ENCODE data around the gene NRXN3.

GRCh38 chr14:79516009-79516408 is 1345.8 kb downstream of the NRXN3 start:
- TF ChIP-seq EP300 (conservative IDR thresholded peaks at IDR 0.05; ENCODE audit: poor library complexity, severe bottlenecking) = no peak
- TF ChIP-seq, protein P1, sequence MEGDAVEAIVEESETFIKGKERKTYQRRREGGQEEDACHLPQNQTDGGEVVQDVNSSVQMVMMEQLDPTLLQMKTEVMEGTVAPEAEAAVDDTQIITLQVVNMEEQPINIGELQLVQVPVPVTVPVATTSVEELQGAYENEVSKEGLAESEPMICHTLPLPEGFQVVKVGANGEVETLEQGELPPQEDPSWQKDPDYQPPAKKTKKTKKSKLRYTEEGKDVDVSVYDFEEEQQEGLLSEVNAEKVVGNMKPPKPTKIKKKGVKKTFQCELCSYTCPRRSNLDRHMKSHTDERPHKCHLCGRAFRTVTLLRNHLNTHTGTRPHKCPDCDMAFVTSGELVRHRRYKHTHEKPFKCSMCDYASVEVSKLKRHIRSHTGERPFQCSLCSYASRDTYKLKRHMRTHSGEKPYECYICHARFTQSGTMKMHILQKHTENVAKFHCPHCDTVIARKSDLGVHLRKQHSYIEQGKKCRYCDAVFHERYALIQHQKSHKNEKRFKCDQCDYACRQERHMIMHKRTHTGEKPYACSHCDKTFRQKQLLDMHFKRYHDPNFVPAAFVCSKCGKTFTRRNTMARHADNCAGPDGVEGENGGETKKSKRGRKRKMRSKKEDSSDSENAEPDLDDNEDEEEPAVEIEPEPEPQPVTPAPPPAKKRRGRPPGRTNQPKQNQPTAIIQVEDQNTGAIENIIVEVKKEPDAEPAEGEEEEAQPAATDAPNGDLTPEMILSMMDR (IDR thresholded peaks at IDR 0.05; ENCODE audit: poor library complexity, severe bottlenecking) = no peak
- no peak for TF ChIP-seq TAF1 (IDR thresholded peaks at IDR 0.05; ENCODE audit: low read depth)
- no peak for TF ChIP-seq POLR2AphosphoS5 (IDR thresholded peaks at IDR 0.05)
- no peak for TF ChIP-seq REST (IDR thresholded peaks at IDR 0.05; ENCODE audit: borderline replicate concordance)
- no peak for TF ChIP-seq EZH2 (IDR thresholded peaks at IDR 0.05; ENCODE audit: borderline replicate concordance, insufficient read depth, low read length, poor library complexity, severe bottlenecking)
- TF ChIP-seq RAD21 (conservative IDR thresholded peaks at IDR 0.05) = no peak
